ENCODE results near the gene DRD4. TPM values are rescaled to one million over a fixed set of nuclear protein-coding genes. Genes with fewer than 3 reads are reported as not detected.

The DRD4 gene
- polyA plus RNA-seq, 2 of the 4 experiments (the other 2 are of a cell fraction), result not detected

DNA sequence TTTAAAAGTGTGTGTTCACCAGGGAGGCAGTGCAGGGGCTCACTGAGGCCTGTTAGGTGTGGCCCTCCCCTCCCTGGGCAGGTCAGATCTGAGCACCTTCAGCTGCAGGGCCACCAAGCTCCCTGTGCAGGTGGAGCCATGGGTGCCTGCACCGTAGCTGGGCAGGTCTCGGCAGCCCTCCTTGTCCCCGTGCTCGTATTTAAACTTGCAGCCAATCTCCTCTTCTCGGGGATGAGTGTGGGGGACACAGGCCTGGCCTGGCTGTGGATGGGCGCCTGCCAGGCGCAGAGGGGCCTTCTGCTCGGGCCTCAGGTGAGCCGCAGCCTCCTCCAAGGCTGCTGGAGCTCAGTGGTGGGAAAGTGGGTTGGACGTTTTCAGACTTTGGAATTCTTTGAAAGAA, 41.7 kb upstream of the DRD4 start:
- no peaks in the 10 kb centered on the region for H3K9me3 ChIP-seq
- no peak overlapping the region for H3K4me2 ChIP-seq
- TF ChIP-seq FOSB (CRISPR knock-in tag; IDR thresholded peaks at IDR 0.05), result no peak
- TF ChIP-seq KDM5A (IDR thresholded peaks at IDR 0.05), result no peak
- TF ChIP-seq MAFK (IDR thresholded peaks at IDR 0.05; ENCODE audit: partially characterized antibody), result no peak
- TF ChIP-seq CBX8 (IDR thresholded peaks at IDR 0.05), result no peak
- no peak for TF ChIP-seq POLR2AphosphoS2 (conservative IDR thresholded peaks at IDR 0.05; ENCODE audit: low read length)
- no peak for TF ChIP-seq CBX2 (IDR thresholded peaks at IDR 0.05; ENCODE audit: borderline replicate concordance, low read depth)
- H3K4me1 ChIP-seq, result peaks cover 7% of the 10 kb centered on the region; the same call in 2 of the 3 replicates
- 85% methylated on average over 10 of the region's 10 CpGs for WGBS (ENCODE audit: missing lambda C conversion rate)
- no peak for DNase-seq (ENCODE audit: low read depth in 1 of 2, low spot score in 1 of 2)
- ChIA-PET POLR2A (no interaction called here), CTCF (interaction anchor here (2.3 kb wide), 1 partner anchor 77 kb away, joined by 5 read pairs; no protein-coding TSS in a partner anchor)
- ATAC-seq, result no peak
- FAIRE-seq, result no peak
- H3K27ac ChIP-seq, result no peak overlapping the region
- no peak overlapping the region for H3K4me3 ChIP-seq

DNA sequence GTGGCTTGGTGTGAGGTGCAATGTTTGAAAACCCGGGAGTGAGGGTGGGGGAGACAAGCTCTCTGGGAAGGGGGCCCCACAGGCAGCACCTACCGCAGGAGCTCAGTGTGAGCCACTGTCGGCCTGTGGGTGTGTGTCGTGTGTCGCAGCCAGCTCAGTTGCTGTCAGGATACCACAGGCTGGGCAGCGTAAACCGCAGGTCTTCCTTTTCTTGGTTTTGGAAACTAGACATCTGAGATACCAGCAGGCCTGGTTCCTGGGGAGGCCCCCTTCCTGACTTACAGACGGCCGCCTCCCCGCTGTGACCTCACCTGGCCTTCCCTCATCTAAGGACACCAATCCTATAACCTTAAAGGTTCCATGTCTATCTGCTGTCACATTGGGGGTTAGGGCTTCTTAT, 40.7 kb upstream of the DRD4 start:
- Histone ChIP-seq H3K4me2 (no peak overlapping the region), H3K27ac (no peak overlapping the region), H3K4me3 (no peak overlapping the region), H3K4me1 (peaks cover 7% of the 10 kb centered on the region; the same call in 2 of the 3 replicates), H3K9me3 (no peaks in the 10 kb centered on the region)
- ChIA-PET CTCF (interaction anchor here (1.0 to 2.3 kb wide), 3 partner anchors 9 to 78 kb away, joined by 3 to 5 read pairs (median 3); no protein-coding TSS in a partner anchor), POLR2A (no interaction called here)
- FAIRE-seq, result no peak
- DNase-seq (ENCODE audit: low read depth in 1 of 2, low spot score in 1 of 2), result no peak
- 86% methylated on average over 10 of the region's 10 CpGs for WGBS (ENCODE audit: missing lambda C conversion rate)
- no peak for ATAC-seq
- TF ChIP-seq CBX8 (IDR thresholded peaks at IDR 0.05) (no peak), POLR2A (IDR thresholded peaks at IDR 0.05; ENCODE audit: low read length) (no peak), RNF2 (IDR thresholded peaks at IDR 0.05; ENCODE audit: borderline replicate concordance, low read depth) (no peak), RARB (CRISPR knock-in tag; IDR thresholded peaks at IDR 0.05) (no peak), ZSCAN20 (CRISPR knock-in tag; IDR thresholded peaks at IDR 0.05) (no peak), NFE2L2 (conservative IDR thresholded peaks at IDR 0.05; ENCODE audit: low read length) (no peak), FOSL2 (IDR thresholded peaks at IDR 0.05) (no peak), FOSL2 (CRISPR knock-in tag; IDR thresholded peaks at IDR 0.05) (no peak), ESRRA (IDR thresholded peaks at IDR 0.05; ENCODE audit: borderline replicate concordance, low read length) (no peak), ZC3H11A (IDR thresholded peaks at IDR 0.05) (no peak), CHD2 (IDR thresholded peaks at IDR 0.05; ENCODE audit: low read length, partially characterized antibody) (no peak), PHF8 (IDR thresholded peaks at IDR 0.05; ENCODE audit: borderline replicate concordance, low read depth) (no peak), TP53 (CRISPR knock-in tag; IDR thresholded peaks at IDR 0.05) (no peak)
- TF ChIP-seq, protein P1, sequence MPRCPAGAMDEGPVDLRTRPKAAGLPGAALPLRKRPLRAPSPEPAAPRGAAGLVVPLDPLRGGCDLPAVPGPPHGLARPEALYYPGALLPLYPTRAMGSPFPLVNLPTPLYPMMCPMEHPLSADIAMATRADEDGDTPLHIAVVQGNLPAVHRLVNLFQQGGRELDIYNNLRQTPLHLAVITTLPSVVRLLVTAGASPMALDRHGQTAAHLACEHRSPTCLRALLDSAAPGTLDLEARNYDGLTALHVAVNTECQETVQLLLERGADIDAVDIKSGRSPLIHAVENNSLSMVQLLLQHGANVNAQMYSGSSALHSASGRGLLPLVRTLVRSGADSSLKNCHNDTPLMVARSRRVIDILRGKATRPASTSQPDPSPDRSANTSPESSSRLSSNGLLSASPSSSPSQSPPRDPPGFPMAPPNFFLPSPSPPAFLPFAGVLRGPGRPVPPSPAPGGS (IDR thresholded peaks at IDR 0.05), result no peak
- TF ChIP-seq, protein P2, sequence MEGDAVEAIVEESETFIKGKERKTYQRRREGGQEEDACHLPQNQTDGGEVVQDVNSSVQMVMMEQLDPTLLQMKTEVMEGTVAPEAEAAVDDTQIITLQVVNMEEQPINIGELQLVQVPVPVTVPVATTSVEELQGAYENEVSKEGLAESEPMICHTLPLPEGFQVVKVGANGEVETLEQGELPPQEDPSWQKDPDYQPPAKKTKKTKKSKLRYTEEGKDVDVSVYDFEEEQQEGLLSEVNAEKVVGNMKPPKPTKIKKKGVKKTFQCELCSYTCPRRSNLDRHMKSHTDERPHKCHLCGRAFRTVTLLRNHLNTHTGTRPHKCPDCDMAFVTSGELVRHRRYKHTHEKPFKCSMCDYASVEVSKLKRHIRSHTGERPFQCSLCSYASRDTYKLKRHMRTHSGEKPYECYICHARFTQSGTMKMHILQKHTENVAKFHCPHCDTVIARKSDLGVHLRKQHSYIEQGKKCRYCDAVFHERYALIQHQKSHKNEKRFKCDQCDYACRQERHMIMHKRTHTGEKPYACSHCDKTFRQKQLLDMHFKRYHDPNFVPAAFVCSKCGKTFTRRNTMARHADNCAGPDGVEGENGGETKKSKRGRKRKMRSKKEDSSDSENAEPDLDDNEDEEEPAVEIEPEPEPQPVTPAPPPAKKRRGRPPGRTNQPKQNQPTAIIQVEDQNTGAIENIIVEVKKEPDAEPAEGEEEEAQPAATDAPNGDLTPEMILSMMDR (IDR thresholded peaks at IDR 0.05), result no peak
- TF ChIP-seq, protein P3, sequence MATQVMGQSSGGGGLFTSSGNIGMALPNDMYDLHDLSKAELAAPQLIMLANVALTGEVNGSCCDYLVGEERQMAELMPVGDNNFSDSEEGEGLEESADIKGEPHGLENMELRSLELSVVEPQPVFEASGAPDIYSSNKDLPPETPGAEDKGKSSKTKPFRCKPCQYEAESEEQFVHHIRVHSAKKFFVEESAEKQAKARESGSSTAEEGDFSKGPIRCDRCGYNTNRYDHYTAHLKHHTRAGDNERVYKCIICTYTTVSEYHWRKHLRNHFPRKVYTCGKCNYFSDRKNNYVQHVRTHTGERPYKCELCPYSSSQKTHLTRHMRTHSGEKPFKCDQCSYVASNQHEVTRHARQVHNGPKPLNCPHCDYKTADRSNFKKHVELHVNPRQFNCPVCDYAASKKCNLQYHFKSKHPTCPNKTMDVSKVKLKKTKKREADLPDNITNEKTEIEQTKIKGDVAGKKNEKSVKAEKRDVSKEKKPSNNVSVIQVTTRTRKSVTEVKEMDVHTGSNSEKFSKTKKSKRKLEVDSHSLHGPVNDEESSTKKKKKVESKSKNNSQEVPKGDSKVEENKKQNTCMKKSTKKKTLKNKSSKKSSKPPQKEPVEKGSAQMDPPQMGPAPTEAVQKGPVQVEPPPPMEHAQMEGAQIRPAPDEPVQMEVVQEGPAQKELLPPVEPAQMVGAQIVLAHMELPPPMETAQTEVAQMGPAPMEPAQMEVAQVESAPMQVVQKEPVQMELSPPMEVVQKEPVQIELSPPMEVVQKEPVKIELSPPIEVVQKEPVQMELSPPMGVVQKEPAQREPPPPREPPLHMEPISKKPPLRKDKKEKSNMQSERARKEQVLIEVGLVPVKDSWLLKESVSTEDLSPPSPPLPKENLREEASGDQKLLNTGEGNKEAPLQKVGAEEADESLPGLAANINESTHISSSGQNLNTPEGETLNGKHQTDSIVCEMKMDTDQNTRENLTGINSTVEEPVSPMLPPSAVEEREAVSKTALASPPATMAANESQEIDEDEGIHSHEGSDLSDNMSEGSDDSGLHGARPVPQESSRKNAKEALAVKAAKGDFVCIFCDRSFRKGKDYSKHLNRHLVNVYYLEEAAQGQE (IDR thresholded peaks at IDR 0.05), result no peak

Measured in A549 (cell line).